Stimulated activated CD8-positive, alpha-beta memory T cell treated with anti-CD3 and anti-CD28 coated beads, Interleukin-2, amount 100 ng/mL, for 48 hours (primary cell): ENCODE measurements around the gene NDST4.

Experiments used
- DNase-seq, 2 donors: peaks; one replicate each; pipeline ENCODE4 v3.0.0-alpha.2; 2020; ENCODE audit warnings: low read depth in 2 of 2

NDST4 gene

GRCh38 chr4:115113506-115114106 lies at the start of gene NDST4:
Gene NDST4 (minus strand): TSS chr4:115113620. CDS start chr4:115077036, 36,584 bp downstream.
- DNase-seq, result no peak

GRCh38 chr4:115159141-115159540 lies 45.7 kb upstream of the NDST4 start:
- DNase-seq, result no peak

- no peak for DNase-seq
These were observed 44.9 kb upstream of the NDST4 start for GRCh38 chr4:115158296-115158695.

DNA sequence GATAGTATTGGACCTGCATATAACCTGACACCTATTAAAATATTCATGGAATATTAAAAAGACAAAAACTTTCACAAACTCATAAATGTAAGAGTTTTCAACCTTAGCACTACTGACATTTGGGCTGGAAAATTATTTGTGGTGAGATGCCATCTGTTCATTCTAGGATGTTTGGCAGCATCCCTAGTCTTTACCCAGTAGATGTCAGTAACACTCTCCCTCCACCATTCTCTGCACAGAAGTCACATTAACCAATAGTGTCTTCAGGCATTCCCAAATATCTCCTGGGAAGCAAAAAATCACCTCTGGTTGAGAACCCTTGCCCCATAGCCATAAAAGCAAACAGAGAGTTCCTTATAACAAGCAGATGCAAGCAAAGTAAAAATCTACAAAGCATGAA lies 41.4 kb upstream of the NDST4 start:
- no peak for DNase-seq

DNA sequence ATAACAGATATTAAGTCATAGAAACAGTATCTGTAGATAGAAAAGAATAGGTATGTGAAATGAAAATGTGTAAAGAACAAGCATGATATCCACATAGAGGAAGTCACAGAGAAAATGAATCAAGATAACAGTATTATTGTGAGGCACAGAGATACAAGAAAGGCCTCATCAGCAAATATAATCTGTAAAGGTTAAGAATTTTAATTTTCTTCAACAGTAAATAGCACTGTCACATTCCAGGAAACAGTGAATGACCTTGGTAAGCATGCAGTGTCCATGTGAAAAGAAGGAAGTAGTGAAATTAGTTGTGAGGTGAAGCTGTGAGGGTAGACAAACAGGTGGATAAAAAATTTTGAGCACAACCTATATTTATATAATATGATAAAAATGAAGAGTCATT lies 39.5 kb upstream of the NDST4 start:
- no peak for DNase-seq

DNA sequence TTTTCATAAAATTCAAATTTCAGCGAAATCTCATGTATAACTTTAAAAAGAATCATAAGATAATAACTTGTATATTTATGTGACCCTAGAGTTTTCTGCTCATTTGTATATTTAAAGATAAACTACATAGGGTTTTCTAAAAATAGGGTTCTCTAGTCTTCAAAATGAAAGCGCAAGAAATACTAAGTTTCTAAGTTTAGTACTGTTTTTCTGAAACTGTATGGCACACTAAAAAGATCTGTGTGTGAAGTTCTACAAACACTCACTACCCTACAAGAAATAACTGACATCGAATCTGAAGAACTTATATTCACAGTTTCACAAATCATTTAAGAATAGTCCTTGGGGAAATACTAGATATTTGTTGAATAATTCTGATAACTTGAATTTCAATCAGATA lies 38.7 kb upstream of the NDST4 start:
- DNase-seq, result no peak

DNA sequence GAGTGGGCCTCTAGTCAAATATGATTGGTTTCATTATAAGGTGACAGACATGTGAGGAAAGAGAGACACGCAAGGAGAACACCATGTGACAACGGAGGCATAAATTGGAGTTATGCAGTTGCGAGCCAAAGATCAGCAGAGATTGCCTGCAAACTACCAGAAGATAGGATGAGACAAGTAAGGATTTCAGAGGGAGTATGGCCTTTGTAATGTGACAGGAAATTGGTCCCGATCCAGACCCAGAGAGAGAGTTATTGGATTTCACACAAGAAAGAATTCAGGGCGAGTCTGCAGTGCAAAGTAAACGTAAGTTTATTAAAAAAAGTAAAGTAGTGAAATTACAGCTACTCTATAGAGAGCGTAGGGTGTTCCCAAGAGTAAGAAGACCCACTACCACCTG lies 35.7 kb upstream of the NDST4 start:
- no peak for DNase-seq

DNA sequence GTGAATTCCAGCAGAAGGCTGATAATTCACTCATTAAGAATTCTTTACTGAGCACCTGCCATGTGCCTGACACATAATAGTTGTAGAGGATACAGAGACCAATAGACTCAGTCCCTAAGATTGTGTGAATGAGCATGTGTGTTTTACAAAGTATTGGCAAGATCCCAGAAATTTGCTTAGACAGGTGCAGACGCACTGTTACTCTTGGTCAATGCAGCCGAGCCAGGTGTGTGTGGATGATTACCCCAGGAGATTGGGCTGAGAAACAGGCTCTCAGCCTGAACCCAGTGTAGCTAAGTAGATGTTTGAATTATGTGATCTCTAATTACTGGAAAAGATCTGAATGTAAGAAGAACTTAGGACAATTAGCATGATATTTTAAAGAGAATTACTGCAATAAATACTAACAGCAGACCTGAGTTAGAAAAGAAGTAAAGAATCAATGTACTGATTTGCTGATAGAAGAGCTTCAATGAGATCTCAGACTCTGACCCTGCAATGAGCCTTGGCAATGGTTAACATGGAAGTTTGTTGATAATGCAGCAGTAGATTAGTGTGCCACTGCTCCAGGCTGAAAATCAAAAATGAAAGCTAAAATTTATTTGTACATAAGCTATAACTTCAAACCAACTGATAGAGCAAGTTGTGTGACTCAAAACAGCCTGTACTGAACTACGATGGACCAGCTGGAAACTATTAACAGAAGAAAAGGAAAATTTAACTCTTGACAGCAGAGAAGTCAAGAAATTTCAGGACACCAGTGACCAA lies 32.2 kb upstream of the NDST4 start:
- no peak for DNase-seq

DNA sequence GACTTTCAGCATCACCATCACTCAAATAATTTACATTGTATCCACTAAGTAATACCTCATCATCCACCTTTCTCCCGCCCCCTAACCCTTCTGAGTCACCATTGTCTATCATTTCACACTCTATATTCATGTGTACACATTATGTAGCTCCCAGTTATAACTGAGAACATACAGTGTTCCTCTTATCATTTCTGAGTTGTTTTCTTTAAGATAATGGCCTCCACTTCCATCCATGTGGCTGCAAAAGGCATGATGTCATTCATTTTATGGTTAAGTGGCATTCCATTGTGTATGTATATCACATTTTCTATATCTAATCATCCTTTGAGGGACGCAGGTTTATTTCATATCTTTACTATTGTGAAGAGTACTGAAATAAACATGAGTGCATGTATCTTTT lies 14.6 kb upstream of the NDST4 start:
- no peak for DNase-seq

GRCh38 chr4:115126491-115126890 lies 13.1 kb upstream of the NDST4 start:
- DNase-seq, result no peak

- no peak for DNase-seq
These were observed 8.1 kb upstream of the NDST4 start for GRCh38 chr4:115121351-115122043.

GRCh38 chr4:115119804-115120352 lies 6.5 kb upstream of the NDST4 start:
- DNase-seq, result no peak

GRCh38 chr4:115117651-115118050 lies 4.2 kb upstream of the NDST4 start:
- DNase-seq, result no peak

DNA sequence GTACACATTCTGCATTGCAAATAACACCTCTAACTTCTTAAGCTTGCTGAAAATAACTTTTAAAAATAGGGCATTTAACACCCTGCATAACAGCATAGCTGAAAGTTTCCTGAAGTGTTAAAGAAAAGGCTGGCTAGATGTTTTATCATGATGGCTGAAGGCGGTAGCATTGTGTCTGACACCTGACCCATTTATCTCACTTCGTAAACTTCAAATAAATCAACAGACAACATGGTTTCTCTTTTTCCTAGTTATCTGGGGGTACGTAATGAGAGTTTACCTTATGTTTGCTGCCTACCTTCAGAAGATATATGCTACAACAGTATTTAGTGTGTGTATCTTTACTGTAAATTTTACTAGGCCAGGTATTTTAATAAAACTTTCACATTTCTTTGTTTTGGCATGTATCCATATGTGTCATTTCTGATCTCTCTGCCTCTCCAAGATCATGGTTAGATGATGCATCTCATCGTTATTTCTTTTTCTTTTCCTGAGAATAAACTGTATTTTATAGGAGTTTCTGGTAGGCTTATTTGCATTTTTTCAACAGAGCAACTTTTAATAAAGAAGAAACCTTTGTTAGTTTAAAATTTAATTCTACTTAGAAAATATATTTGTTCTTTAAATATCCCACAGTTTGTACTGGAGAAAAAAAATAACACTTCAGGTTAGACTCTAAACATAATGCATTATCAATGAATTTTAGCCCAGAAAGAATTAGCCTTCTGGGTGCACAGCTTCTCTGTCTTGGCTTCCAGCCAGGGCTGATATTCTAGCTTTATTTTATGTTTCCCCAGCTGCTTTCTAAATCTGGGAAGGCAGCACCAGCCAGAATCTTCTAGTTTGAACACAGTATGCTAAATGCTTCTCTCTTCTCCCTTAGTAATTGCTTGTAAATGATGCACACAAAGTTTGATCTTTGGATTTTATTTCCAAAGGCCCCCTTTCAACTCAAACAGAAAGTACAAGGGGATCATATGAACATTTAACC lies 2.9 kb downstream of the NDST4 start:
- DNase-seq, result no peak

GRCh38 chr4:115108850-115109249 lies 4.6 kb downstream of the NDST4 start:
- no peak for DNase-seq

DNA sequence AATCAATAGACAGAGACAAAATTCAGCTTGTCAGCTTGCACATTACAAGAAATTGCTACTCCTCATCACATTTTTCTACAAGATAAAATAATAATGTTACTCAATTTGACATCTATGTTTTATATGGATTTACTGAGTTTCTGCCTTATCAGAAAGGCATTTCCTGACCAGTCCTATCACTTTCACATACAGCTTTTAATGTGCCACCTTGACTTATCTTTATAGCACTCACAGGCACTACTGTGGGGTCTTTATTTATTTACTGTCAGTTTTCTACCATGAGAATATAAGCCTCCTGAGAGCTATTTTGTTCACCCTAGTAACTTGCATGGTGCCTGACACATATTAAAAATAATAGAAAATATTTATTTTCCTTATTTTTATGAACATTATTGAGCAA lies 6.0 kb downstream of the NDST4 start:
- no peak for DNase-seq

DNA sequence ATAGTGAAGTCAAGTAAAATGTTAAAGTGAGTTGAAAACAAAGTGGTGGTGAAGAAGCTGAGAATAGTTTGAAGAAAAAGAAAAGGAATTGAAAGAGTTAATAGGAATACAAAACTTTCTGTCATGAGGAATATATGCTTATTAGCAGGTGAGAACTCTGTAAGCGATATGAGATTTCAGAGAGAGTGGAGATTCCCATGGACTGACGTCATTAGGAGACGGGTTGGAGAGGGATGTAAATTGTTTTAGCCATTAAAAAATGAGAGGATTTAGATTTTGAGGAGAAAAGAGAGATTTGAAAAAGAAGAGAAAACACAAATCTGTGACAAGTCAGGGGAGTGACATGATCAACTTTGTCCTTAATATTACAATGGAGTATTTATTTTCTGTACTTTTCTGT lies 11.7 kb downstream of the NDST4 start:
- DNase-seq, result no peak

DNA sequence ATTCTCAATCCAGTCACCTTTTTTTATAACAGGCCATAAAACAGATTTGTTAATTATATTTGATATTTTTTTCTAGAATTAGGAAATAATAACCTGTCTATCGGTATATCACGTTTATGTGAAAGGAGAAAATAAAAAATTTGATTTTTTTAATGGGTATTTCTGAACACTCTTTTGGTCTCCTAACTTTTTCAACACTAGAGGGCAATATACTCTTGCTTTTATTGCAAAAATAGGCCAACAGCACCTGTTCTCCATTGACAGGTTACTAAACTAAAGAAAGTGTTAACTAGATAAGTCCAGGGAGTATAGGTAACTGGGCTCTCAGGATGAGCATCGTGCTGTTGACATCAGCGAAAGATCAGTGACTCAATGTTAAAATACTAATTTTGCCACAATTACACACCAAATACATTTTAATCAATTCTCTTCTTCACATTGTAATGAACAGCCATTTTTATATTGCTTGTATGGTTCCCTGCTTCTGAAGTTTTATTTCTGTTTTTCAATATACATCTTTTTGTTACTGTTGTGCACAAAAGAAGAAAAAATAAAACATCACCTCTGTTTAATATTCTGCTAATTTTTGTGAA lies 22.8 kb downstream of the NDST4 start:
- no peak for DNase-seq

GRCh38 chr4:115082633-115083032 lies 30.8 kb downstream of the NDST4 start:
- no peak for DNase-seq

GRCh38 chr4:115076691-115077090 lies 36.7 kb downstream of the NDST4 start:
- no peak for DNase-seq

DNA sequence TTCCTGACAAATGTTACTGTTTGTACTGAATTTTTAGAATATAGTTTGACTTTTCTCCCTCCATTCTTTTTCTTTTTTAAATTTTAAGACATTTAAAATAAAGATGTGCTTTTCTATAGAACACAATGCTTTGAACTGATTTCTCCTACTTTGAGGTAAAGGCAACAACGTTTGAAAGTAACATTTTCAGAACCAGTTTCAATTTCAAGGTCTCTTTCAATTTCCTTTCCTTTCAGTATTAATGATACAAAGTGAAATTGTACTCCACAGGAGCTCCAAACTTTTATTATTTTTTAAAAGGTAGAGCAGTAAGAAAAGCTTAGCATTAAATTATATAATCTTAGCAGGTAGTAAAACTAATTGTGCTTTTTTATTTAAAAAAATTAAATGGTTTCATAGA lies 54.9 kb downstream of the NDST4 start:
- no peak for DNase-seq
